CD4-positive, alpha-beta T cell treated with Interleukin-2 at 100 ng/mL for 4 hours (primary cell): ENCODE results near the gene MICAL3.

Source experiments
- DNase-seq: peaks from one replicate; pipeline ENCODE4 v3.0.0-alpha.2; 2020; ENCODE audit warnings: low spot score

Gene MICAL3

DNA sequence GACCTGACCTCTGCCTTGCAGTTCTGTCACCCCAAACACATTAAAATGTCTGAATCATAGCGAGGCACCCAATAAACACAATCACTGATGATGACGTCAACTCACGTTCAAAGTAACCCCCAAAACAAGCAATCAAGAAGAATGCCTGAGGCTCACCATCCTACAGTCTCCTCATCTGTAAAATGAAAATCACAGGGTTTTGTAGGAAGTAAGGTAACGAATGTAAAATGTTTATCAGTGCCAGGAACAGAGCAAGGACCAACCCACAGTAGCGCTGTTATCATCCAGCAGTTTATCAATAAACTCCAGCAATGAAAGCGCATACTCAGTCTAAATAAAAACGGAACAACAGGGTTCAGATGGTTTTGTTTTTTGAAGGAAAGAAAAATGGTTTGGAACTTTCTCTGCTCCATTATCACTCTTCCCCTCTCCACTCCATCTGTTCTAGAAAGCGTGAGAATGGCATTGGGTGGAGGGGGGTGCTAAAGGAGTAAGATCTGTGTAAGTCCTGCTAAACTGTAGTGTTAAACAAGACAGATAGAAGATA, 110.5 kb downstream of the MICAL3 start:
- no peak for DNase-seq

- DNase-seq, result no peak
Measured at GRCh38 chr22:17912945-17913721, 111.2 kb downstream of the MICAL3 start.

GRCh38 chr22:17911887-17912286, 112.5 kb downstream of the MICAL3 start:
- no peak for DNase-seq

- no peak for DNase-seq
Measured at GRCh38 chr22:17911312-17911705, 113.1 kb downstream of the MICAL3 start.

DNA sequence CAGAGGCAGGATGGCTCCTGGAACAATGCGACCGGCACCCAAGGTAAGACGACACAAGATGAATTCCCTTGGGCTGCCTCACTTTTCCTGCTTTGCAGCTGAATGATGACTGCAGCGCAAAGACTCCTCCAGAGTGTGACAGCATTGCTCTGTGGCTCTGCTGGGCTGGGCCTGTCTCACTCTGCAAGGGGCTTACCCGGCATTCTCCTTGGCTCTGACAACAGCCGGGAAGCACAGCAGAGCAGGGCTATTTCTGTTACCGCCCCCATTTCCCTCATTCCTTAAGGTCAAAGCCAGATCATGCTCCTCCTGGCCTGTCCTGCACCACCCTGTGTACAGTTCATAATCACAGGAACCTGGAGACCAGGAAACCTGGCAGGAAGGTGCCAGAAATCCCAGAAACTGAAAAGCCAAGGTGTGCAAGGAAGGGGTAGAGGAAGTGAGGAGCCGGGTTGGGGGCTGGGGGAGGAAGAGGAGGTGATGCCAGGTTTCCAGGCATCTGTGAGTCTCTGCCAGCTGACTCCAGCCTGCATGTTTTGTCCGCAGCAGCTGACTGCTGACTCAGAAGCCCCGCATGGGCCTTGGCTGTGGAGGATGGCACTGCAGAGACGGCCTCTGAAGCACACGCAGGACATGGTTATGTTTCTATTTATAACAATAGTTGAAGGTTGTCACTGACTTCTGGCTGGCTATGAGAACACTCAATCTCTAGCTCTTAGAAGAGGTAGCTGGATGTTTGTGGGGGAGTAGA, 113.6 kb downstream of the MICAL3 start:
- DNase-seq, result no peak

- no peak for DNase-seq
Measured at GRCh38 chr22:17907748-17908051, 116.7 kb downstream of the MICAL3 start.

DNA sequence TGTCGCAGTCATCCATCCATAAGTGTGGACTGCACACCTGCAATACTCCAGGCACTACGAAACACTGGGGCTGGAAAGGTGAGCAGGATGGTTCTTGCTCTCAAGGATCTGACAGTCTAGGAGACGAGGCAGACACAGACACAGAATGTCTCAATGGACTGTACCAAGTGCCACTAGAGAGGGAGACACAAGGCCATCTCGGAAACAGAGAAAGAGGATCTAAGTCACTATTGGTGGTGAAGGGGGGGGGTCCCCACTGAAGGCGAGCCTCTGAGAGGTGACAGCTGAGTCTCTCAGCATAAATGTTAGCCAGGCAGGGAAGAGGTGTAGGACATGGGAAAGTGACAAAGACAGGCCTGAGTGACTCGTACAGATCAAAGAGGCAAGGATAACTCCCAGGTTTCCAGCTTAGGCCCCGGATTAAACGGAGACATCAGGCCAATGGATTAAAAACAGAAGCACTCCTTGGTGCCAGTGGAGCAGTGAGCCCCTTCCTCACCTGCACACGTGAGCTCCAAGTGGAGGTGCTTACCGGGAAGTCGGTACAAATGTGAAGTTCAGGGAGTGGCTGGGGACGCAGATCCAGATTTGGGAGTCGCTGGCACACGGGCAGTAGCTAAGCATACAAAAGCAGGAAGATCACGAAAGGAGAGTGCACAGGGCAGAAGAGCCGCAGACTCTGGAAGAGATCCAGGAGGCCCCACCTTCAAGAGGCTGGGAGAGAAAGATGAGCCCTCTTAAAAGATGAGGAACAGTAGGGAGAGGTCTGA, 117.2 kb downstream of the MICAL3 start:
- DNase-seq, result no peak

DNA sequence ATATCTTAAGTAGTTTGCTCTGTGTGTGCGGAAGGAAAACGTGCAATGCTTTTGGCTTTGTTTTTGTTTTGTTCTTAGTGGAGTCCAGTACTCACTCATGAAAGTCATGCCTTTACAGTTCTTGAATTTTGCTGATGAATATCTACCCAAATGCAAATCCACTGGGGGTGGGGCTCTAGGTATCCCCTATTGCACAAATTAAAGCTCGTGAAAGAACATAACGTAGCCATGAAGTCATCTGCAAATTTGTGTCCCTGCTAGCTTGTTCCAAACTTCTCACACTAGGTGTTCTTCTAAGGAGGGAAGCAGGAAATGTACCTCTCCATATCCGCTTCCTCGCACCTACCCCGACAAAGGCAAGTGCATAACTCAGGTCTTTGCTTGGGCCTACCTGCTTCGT, 118.9 kb downstream of the MICAL3 start:
- no peak for DNase-seq

DNA sequence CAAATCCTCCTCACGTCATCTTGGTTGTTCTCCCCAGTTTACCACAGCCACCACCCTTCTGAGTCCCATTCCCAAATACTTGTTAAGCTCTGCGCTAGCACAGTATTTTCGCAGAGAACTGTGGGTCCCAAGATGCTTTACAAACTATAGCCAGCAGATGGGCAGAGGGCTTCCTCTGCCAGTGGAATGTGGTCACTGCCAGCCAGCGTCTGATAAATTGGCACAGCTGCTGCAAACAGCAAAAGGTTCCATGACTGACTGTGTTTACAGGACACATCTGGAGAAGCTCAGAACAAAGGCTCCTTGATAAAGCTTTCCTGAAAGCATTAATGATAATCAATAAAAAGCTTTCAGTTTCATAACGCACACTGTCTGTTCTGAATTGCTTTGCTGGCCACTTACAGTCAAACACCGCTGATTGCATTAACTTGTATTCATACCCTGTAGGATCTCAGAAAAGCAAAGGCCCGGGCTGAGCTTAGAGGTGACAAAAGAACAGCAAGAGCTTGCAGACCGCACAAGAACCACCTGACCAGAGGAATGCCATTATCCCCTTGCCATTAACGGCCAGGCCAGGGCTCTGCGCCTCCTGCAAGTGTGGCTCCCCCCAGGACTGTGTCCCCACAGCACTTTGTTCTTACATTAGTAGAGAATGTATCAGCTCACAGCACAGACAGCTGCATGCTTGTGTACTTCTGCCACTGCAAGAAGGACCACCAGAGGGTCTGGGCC, 120.6 kb downstream of the MICAL3 start:
- no peak for DNase-seq

DNA sequence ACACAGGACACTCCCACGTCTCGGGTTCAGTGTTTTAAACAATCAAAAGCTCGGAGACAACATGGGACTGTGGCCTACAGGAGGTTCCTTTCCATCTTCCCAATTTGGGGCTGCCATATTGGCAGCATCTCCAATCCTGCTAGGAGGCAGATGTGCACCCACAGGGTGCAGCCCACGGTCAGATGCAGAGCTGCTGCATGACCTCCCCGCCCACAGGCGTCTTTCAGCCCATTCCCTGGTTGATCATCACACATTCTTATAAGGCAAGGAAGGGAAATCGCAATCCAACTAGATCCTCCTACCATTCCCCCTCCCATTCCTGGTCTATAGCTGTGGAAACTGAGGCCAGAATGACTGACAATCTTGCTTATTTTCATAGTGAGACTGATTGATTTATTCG, 121.4 kb downstream of the MICAL3 start:
- no peak for DNase-seq

DNA sequence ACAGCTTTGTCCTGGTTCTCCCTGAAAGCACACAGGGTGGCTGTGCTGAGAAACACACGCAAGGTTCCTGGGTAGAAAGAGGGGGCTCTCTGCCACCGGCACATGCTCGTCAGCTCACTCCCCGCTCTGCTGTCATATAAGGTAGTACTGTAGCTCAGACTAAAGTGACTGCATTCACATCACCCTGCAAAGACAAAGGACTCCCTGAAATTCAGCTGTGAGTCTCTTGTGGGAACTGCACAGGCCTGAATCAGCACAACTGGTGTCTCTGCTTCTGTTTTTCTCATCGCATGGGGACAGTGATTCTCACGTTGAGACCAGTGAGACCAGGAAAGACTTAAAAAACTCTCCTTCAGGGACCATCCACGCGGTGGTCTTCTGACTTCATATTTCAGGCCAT, 126.0 kb downstream of the MICAL3 start:
- DNase-seq, result no peak

DNA sequence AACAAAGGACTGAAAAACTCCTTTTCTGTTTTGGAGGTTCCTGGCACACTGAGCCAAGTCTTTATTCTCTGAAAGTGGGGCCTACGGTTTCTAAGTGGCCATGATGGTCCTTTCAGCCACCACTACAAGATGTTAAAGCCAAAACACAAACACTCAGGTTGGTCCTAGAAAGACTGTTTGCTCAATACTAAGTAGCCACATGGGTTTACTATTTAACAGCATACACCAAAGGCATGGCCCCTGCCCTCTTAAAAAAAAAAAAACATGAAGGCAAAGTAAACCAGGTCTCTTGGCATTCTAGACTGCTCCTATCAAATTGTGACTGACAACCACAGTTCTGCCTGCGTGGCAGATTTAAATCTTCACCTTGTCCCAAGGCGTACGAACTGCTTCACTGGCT, 126.5 kb downstream of the MICAL3 start:
- DNase-seq, result no peak

DNA sequence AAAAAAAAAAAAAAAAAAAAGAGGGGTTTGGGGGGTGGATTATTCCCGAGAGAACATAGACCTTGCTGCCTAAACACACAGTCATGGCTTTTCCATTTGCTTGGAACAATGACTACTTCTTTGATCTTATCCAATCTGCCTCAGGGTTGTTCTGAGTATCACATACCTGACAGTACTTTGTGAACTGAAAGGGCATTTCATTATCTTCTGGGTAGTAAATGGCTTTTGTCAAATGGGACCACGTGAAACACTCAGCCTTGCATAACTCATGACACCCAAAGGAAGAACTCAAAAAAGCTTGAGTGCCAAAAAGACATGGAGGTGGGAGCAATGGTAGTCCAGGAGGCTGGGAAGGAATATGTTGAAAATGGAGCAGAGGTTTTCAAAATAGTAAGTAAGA, 126.9 kb downstream of the MICAL3 start:
- DNase-seq, result no peak

- DNase-seq, result no peak
Measured at GRCh38 chr22:17896586-17896985, 127.8 kb downstream of the MICAL3 start.

DNA sequence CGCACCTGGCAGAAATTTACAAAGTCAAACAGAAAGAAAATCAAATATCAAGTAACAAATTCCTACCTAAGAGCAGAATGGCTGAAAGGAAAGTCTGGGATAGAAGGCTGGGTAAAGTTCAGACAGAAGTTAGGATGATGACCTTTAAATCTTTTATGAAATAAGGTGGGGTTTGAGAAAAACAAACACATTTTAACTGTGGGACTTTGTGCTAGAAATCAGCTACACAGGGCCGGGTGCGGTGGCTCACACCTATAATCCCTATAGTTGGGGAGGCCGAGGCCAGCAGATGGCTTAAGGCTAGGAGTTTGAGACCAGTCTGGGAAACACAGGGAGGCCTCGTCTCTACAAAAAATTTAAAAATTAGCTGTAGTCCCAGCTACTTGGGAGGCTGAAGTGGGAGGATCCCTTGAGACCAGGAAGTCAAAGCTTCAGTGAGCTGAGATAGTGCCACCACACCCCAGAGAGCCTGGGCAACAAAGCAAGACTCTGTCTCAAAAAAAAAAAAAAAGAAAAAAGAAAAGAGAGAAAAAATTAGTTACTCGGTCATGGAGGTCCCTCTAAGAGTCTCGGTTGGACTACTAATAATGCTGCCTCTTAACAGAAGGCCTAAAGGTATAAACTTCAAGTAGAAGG, 130.3 kb downstream of the MICAL3 start:
- DNase-seq, result no peak

DNA sequence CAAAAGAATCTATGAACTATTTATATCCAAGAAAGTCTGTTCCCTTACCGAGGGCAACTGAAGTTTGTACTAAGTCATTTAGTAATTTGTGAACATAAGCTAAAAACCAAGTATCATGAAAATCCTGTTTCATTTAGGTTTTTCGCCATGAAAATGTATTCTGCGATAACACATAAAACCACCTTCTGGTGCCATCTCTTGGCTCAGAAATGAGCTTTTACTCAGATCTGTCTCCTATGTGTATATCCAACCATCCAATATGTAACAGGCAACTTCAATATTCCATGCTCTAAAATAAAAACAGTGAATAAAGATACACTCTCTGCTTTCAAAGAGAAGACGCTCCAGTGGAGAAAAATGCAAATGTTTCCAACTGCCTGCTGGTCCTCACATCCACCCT, 132.0 kb downstream of the MICAL3 start:
- no peak for DNase-seq

GRCh38 chr22:17891481-17892167, 132.7 kb downstream of the MICAL3 start:
- DNase-seq, result no peak

GRCh38 chr22:17890892-17891291, 133.5 kb downstream of the MICAL3 start:
- no peak for DNase-seq

- no peak for DNase-seq
Measured at GRCh38 chr22:17890245-17890671, 134.1 kb downstream of the MICAL3 start.

DNA sequence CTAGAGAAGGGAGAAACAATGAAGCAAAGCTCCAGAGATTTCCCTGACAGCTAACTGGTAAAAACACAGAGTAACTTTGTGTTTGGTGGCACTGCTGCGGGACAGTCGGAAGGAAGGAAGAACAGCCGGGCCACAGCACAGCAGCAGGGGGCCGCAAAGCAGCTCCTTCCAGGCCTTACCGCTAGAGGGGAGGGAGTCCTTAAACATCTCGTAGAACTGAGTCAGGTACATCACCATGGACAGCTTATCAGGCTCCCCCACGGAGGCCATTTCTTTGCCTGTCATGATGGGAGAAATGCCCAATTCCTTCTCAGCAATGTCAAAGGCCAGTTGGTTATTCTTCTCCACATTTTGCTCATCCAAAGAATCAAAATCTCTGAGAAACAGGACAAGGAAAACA, 135.5 kb downstream of the MICAL3 start:
- no peak for DNase-seq

GRCh38 chr22:17888439-17888838, 135.9 kb downstream of the MICAL3 start:
- no peak for DNase-seq
